ENCODE measurements around the gene MTOR.
A peak's percentile ranks its signal among the peaks of the same experiment; 100 is the strongest.
"Not testable (repeated sequence)": the region's sequence is repeated elsewhere in the genome, so short reads cannot be mapped to it uniquely, and the experiment has no call there.

The MTOR gene

DNA sequence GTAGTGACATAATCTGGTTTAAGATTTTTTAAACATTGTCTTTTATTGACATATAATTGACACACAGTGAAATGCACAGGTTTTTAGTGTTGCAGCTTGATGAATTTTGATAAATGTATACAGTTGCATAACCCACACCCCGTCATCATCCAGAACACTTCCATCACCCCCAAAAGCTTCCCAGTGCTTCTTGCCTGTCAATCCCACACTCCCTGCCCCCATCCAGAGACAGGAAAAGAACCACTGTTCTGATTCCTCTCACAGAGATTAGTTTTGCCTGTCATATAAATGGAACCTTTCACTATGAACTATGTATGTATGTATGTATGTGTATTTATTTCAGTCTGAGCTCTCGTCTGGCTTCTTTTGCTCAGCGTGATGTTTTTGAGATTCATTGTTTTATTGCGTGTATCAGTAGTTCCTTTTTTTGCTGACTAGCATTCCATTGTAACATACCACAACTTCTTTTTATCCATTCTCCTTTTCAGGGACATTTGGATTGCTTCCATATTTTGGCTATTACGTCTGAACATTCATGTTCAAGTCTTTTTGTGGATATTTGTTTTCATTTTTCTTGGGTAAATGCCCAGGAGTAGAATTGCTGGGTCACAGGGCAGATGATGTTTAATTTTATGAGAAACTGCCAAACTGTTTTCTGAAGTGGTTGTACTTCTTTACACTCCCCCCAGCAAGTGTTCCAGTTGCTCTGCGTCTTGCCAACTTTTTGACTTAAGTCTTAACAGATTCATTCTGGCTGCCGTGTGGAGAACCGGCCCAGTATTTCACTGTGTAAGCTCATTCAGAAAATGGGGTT lies 19.4 kb upstream of the MTOR start:
- no peak for FAIRE-seq
- DNase-seq (ENCODE audit: extremely low spot score, insufficient read length, low read depth) = no peak

DNA sequence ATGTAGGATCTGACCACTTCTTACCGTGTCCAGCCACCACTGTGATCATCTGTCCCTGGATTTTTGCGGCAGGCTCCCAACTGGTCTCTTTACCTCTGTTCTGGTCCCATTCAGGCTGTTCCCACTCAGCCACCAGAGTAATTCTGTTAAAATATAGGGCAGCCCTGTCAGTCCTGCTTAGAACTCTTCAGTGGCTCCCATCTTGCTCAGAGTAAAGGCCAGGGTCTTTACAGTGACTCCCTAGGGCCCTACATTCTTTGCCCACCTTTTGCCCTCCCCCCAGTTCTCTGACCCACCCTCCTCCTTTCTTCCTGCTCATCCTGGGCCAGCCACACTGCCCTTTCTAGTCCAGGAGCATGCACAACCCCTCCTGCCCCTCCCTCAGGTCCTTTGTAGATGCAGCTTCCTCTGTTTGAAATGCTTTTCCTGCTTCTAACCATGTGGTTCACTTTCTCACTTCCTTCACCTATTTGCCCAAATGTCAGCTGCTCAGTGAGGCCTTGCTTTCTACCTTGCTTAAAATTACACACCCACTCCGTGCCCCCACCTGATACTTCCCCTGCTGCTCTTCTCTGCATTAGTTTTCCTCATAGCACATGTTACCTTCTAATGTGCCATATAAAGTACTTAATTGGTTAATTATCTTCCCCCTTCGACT lies 18.5 kb upstream of the MTOR start:
- peak; percentile 89 for FAIRE-seq

DNA sequence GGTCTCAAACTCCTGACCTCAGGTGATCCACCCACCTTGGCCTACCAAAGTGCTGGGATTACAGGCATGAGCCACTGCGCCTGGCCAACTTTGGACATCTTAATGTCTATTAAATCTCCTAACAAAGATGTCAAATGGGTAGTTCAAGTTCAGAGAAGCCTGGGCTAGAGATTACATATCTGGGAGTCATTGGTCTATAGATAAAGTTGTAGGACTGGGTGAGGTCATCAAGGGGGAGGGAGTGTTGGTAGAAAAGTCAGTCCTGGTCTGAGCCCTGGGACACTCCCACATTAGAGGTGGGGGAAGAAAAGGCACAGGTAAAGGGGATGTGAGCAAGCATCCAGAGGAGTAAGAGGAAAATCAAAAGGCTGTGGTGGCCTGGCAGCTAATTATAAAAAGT lies 17.3 kb upstream of the MTOR start:
- no peak for FAIRE-seq

More for the DNA sequence above, 18.5 kb upstream of the MTOR start:
- no peak for DNase-seq (ENCODE audit: extremely low spot score, insufficient read length, low read depth)

DNA sequence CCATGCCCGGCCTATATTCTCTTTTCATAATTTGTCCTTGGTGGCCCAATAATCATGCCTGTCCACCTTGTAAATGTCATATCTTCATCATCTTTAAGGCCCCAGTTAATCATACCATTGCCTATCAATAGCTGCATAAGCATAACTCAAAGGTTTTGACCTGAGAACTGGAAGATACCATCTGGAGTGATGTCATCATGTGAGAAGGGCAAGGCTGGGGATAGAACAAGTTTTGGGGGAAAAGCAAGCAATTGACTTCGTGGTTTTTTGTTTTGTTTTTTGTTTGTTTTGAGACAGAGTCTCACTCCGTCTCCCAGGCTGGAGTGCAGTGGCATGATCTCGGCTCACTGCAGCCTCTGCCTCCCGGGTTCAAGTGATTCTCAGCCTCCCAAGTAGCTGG lies 16.8 kb upstream of the MTOR start:
- FAIRE-seq (no peak), DNase-seq (ENCODE audit: extremely low spot score, insufficient read length, low read depth) (no peak)

More for the DNA sequence above, 17.3 kb upstream of the MTOR start:
- no peak for DNase-seq (ENCODE audit: extremely low spot score, insufficient read length, low read depth)

DNA sequence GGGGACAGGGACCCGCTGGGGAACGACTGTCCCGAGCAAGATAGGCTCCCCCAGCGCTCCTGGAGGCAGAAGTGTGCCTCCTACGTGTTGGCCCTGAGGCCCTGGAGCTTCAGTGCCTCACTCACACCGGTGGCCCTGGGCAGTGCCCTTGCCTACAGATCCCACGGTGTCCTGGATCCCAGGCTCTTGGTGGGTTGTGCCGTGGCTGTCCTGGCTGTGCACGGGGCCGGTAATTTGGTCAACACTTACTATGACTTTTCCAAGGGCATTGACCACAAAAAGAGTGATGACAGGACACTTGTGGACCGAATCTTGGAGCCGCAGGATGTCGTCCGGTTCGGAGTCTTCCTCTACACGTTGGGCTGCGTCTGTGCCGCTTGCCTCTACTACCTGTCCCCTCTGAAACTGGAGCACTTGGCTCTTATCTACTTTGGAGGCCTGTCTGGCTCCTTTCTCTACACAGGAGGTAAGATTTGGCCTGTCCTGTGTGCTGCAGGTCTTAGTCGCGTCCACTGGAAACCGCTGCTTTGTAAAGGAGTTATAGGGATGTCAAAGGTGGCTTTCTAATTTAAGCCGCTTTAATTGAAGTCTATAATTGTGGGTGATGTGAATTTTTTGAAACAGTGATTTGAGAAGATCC lies 11.4 kb upstream of the MTOR start:
- no peak for FAIRE-seq

DNA sequence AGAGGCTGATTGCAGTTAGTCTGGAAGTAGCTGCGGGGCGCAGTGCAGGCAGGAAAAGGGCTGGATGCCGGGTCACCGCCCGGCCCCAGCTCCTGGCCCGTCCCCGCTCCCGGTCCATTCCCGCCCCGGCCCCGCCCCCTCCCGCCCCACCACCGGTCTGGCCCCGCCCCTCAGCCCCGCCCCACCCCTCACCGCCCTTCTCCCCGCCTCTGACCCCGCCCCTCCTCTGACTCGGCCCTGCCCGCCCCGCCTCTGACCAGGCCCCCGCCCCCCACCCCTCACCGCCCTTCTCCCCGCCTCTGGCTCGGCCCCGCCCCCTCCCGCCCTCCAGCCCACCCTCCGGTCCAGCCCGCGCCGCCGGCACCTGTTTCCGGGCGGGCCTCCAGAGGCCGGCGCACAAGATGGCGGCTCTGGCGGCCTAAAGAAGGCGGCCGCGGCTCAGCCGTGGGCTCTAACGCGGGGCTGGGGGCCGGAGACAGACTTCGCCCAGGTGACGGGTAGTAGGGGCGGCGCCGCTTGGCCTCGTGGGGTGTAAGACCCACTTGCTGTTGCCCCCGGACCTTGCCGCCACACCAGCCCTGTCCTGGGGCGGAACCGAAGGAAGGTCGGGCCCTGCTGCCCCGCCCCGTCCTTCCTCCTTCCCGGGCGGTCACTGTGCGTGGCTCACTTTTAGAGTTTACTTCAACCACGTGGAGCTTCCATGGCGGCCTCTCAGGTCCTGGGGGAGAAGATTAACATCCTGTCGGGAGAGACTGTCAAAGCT lies 10.7 kb upstream of the MTOR start, which contains the start of gene UBIAD1:
Gene UBIAD1 (plus strand): TSS at position 367 of the 763 bp plus-strand sequence. CDS start 334 bp downstream, at position 701.
- FAIRE-seq (peak; percentile 78), DNase-seq (ENCODE audit: extremely low spot score, insufficient read length, low read depth) (peak; percentile 92)

More for the DNA sequence above, 11.4 kb upstream of the MTOR start:
- DNase-seq (ENCODE audit: extremely low spot score, insufficient read length, low read depth) = no peak

DNA sequence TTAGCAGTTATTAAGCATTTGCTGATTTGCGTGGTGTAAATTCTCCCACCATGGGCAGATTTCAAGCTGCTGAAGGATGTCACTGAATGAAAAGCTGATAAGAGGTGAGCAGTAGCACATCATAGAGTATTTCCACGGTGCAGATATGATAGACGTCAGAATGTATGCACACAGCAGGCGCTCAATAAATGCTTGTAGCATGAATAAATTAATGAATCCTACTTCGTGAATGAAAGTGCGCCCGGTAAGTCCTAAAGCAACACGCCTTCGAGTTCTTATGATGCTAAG lies 10.1 kb upstream of the MTOR start:
- FAIRE-seq = no peak
- no peak for DNase-seq (ENCODE audit: extremely low spot score, insufficient read length, low read depth)

DNA sequence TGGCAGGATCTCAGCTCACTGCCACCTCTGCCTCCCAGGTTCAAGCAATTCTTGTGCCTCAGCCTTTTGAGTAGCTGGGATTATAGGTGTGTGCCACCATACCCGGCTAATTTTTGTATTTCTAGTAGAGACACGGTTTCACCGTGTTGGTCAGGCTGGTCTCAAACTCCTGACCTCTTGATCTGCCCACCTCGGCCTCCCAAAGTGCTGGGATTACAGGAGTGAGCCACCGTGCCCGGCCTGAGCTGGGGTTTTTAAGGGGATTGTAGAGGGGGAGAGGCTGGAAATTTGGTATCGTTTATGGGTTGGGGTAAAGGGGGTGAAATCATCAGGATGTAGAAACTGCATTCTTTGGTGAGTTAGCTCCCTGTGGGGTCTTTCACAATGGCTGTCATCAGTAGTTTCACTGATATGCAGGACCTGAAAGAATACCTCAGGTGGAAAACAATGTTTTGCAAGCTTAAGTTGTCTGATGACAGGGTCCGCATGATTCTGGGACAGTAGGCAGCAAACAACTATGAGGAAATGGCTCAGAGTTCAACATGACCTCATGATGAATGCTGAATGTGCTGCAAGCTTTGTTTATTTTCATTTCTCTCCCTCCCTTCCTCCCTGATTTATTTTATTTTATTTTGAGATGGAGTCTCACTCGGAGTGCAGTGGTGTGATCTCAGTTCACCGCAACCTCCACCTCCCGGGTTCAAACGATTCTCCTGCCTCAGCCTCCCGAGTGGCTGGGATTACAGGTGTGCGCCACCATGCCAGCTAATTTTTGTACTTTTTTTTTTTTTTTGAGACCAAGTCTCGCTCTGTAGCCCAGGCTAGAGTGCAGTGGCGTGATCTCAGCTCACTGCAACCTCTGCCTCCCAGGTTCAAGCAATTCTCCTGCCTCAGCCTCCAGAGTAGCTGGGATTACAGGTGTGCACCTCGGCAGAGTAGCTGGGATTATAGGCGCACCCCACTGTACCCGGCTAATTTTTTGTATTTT lies 5.3 kb upstream of the MTOR start:
- DNase-seq (ENCODE audit: extremely low spot score, insufficient read length, low read depth); FAIRE-seq: not testable (repeated sequence)

DNA sequence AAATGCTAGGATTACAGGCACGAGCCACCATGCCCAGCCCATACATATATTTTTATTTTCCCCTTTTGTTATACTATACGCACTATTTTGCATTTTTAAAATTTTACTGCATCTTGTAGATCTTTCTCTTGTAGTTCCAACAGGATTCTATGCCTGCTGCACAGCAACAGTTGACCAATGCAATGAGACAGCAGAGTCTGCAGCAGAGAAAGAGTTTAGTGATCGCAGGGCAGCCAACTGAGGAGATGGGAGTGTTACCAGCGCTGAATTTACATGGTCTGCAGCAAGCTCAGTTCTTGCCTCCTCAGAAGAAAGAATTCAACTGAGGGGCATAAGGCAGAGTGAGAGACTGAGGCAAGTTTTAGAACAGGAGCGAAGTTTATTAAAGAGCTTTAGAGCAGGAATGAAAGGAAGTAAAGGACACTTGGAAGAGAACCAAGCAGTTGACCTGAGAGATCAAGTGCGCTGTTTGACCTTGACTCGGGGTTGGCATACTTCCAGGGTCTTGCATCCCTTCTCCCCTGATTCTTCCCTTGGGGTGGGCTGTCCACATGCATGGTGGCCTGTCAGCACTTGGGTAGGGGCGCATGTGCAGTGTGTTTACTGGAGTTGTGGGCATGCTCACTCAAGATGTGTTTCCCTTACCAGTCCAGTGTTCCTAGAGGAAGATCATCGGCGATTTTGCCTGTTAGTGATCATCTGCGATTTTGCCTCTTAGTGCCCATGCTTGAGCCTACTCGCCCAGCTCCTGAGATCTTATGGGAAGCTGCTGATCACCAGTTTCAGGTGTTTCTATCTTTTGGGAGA lies 4.1 kb upstream of the MTOR start:
- DNase-seq (ENCODE audit: extremely low spot score, insufficient read length, low read depth) (no peak), FAIRE-seq (no peak)

DNA sequence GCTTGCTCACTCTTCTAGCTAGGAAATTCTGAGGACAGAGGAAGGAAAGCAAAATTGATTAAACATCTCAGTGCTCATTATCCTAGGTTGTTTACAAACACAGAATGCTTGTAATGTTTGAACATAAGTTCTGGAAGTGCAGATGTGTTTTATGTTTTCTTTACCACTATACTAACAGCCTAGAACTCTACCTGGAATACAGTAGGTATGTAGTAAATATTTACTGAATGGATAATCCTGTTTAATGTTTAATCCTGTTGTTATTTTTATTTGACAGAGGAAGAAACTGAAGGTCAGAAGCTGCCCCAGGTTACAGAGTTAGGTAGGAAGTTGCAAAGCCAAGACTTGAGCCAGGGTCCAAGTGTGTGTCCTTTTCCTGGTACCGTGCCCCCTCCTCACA lies 6.1 kb downstream of the MTOR start:
- no peak for DNase-seq (ENCODE audit: extremely low spot score, insufficient read length, low read depth)
- no peak for FAIRE-seq

DNA sequence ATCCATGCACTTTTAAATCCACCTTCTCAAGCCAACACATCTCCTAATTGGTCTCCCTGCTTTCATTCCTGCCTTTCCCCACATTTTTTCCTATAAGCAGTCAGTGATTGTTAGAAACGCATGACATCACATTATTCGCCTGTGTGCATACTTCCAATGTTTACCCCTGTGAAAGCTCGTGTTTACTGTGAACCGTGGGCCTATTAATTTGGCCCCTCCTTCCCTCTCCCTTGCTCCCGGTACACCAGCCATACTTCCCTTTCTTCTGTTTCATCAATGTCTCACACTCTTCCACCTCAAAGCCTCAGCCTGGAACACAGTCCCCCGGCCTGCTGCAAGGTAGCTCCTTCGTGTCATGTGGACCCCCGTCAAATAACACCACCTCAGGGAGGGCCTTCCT lies 9.1 kb downstream of the MTOR start:
- FAIRE-seq = no peak
- no peak for DNase-seq (ENCODE audit: extremely low spot score, insufficient read length, low read depth)

DNA sequence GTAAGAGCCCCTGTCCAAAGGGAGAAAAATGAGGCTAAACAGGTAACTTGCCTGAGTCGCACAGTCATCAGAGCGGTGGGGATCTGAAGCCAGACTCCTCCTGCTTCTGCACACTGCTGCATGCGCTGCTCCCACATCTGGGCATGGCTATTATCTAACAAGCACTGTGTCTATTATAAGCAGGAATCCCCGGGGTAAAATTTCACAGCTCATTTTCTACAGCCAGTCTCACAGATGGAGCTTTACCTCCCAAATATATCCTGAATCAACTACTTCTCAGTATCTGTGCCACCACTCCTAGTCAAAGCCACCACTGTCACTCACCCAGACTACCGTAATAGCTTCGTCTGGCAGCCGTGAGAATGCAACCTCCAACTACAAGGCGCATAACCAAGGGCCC lies 9.8 kb downstream of the MTOR start:
- no peak for DNase-seq (ENCODE audit: extremely low spot score, insufficient read length, low read depth)
- no peak for FAIRE-seq

DNA sequence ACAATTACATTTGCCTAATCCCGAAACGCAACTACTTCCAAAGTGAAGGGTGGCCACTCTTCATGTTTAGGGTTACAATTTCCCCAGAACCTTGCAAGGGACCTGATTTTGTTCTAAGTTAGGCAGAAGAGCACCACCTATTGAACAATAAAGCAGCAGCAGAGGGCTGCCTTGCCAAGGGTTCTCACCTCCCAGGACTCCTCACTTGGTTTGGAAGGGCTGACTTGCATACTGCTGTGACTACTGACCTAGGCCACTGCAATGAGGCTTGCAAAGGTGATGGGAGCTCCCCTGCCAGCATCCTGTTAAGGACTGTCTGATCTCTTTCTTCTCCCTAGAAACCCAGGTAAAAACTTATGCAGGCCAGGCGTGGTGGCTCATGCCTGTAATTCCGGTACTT lies 14.2 kb downstream of the MTOR start:
- no peak for DNase-seq (ENCODE audit: extremely low spot score, insufficient read length, low read depth)
- no peak for FAIRE-seq

DNA sequence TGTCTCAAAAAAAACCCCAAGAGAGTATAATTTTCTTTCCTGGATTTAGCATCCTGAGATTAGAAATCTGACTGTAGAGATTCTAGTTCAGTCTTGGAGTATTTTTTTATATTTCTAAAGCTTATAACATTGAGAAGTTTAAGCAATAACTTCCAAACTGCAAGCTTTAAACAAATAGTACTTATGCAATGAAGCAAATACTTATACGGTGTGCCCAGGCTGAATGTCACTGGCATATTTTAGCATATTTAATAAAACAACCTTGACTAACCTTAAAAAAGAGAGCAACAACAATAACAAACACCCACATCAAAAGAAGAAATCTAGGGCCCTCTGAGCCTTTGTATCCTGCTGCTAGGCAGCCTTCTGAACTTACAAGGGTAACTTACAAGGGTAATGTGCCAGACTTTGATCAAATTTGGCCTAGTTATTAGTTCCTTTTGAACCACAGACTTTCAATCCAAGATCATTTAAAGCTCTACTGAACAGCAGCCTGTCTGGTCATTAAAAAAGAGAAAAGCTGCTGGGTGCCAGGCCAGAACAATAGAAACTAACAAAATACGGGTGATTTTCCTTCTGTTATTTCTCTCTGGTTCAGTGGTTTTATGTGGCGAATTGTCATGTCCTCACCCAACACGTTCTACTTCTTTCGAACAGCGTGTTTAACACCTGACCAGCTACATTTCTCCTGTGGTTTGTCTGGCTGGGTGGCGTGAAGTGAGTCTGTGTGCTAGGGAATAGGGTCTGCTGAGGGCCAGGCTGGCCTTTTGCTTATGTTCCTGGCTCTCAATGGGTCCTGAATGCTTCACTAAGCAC lies 16.2 kb downstream of the MTOR start:
- FAIRE-seq = no peak
- DNase-seq (ENCODE audit: extremely low spot score, insufficient read length, low read depth) = no peak

DNA sequence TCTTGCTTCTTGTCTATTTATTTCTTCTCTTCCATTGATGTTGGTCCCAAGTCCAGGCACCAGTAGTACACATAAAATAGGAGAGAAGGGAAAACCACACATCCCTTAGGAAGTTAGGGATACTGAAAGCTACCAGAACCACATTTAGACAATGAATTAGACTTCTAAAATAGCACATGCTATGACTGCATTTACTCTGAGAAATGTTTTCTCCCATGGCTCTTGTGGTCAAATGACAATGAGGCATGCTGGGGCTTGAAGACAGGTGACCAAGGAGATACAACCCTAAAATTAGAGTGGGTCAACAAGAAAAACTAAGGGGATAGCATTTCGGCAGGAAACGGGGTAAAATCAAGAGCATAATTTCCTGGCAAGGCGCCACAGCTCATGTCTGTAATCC lies 17.1 kb downstream of the MTOR start:
- no peak for DNase-seq (ENCODE audit: extremely low spot score, insufficient read length, low read depth)
- no peak for FAIRE-seq

DNA sequence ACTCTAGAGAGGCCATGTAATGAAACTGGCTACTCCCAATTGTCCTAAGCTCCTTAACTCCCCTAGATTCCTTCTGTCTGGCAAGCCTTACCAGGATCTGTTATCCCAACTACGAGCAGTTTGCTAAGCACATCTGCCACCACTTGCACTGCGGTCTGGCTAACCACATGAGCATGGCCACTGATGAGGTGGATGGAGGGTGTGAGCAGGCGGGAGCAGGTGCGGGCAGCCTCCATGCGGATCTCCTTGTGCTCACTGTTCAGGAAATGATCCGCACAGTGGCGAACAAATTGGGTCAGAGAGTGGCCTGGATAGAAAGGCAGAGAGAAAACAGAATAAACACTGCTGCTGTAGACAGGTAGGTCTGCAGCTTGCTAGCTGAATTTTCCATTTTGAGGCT lies 24.0 kb downstream of the MTOR start:
- DNase-seq (ENCODE audit: extremely low spot score, insufficient read length, low read depth) (no peak), FAIRE-seq (no peak)

DNA sequence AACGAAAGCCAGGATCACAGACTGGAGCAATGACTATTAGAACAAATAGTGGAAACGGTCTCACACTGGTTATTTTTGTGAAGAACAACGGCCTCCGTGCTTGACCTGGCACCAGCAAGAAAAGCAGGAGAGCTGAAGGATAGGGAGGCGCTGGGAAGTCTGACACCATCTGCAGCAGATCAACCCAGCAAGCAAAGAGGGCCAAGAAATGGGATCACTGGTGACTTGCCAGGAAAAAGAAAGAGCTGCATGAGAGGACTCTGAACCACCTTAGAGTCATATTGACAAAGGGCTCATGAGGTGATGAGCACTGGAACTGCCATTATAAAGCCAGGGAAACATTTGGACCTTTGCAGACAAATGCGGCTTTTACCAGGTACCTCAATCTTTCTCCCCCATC lies 25.0 kb downstream of the MTOR start:
- DNase-seq (ENCODE audit: extremely low spot score, insufficient read length, low read depth) = no peak
- no peak for FAIRE-seq

DNA sequence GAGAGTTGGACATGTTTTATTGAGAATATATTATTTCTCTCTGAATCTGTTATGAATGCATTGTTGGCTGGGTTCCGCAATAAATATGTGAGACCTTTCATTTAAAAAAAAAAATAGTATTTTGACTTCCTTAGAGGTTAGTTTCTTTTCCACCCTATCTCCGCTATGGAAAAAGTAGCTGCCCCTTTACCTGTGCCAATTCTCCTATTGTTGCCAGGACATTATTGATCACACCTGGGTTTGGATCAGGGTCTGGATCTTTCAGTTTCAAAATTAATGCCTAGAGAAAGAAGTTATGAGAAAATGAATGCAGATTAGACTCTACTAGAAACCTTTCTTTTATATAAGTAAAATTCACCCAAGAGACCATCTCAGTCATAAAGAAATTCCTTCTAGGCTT lies 29.1 kb downstream of the MTOR start:
- DNase-seq (ENCODE audit: extremely low spot score, insufficient read length, low read depth) (no peak), FAIRE-seq (no peak)

Data from GM18507 (cell line).